HAP-1 (cell line): Measurements from ENCODE around the gene SIGLEC5.

Experiments used
- DNase-seq, 2 experiments: peaks; one replicate each; pipeline ENCODE4 v3.0.0-alpha.2; 2016 to 2020; ENCODE audit warnings: low spot score in 2 of 2
- H3K27me3 ChIP-seq: fragments of 250-450 bp; sonication (Bioruptor Pico); 2 replicates; pipeline ENCODE4 v1.5.1; 2020; ENCODE audit warnings: low read depth, mild to moderate bottlenecking, moderate library complexity
- H3K36me3 ChIP-seq: fragments of 250-450 bp; sonication (Bioruptor Pico); replicated peaks from 2 replicates; pipeline ENCODE4 v1.5.1; 2020; ENCODE audit warnings: mild to moderate bottlenecking
- H3K4me1 ChIP-seq: fragments of 250-450 bp; sonication (Bioruptor Pico); 2 replicates; pipeline ENCODE4 v1.5.1; 2020; ENCODE audit warnings: mild to moderate bottlenecking
- H3K4me3 ChIP-seq: fragments of 250-450 bp; sonication (Bioruptor Pico); 2 replicates; pipeline ENCODE4 v1.5.1; 2020; ENCODE audit warnings: mild to moderate bottlenecking, moderate library complexity
- H3K9me3 ChIP-seq: fragments of 250-450 bp; sonication (Bioruptor Pico); 2 replicates; pipeline ENCODE4 v1.5.1; 2020; ENCODE audit warnings: mild to moderate bottlenecking, moderate library complexity
- in situ Hi-C: fragments of 300-500 bp; cut with MboI; formaldehyde crosslinking; loops from 3 replicates; pipeline ENCODE4 v1.14.3; 2020; ENCODE audit warnings: low sequenced_read_pairs, inconsistent platforms, mixed read lengths

Gene SIGLEC5

GRCh38 chr19:51589511-51589910 is 40.7 kb downstream of the SIGLEC5 start:
- H3K9me3 ChIP-seq = peaks cover 6% of the 10 kb centered on the region
- H3K4me1 ChIP-seq = peaks cover 4% of the 10 kb centered on the region; the same call in 1 of the 2 replicates
- H3K27me3 ChIP-seq = no peaks in the 10 kb centered on the region
- DNase-seq = no peak
- in situ Hi-C loops = no loop called here
- H3K4me3 ChIP-seq = no peak overlapping the region
- H3K36me3 ChIP-seq = peaks cover 22% of the 10 kb centered on the region

- DNase-seq = no peak
- Histone ChIP-seq H3K36me3 (peaks cover 27% of the 10 kb centered on the region), H3K27me3 (no peaks in the 10 kb centered on the region), H3K4me3 (no peak overlapping the region), H3K4me1 (no peaks in the 10 kb centered on the region), H3K9me3 (peaks cover 6% of the 10 kb centered on the region)
- in situ Hi-C loops = no loop called here
These were observed 42.7 kb downstream of the SIGLEC5 start for GRCh38 chr19:51587264-51588191.

GRCh38 chr19:51586799-51587198 is 43.4 kb downstream of the SIGLEC5 start:
- H3K9me3 ChIP-seq = peaks cover 6% of the 10 kb centered on the region
- peaks cover 30% of the 10 kb centered on the region for H3K36me3 ChIP-seq
- no peaks in the 10 kb centered on the region for H3K4me1 ChIP-seq
- no peaks in the 10 kb centered on the region for H3K27me3 ChIP-seq
- in situ Hi-C loops = no loop called here
- no peak for DNase-seq
- H3K4me3 ChIP-seq = no peak overlapping the region

- peaks cover 6% of the 10 kb centered on the region for H3K9me3 ChIP-seq
- no peak for DNase-seq
- H3K36me3 ChIP-seq = peaks cover 31% of the 10 kb centered on the region
These were observed 44.0 kb downstream of the SIGLEC5 start for GRCh38 chr19:51586103-51586728.

DNA sequence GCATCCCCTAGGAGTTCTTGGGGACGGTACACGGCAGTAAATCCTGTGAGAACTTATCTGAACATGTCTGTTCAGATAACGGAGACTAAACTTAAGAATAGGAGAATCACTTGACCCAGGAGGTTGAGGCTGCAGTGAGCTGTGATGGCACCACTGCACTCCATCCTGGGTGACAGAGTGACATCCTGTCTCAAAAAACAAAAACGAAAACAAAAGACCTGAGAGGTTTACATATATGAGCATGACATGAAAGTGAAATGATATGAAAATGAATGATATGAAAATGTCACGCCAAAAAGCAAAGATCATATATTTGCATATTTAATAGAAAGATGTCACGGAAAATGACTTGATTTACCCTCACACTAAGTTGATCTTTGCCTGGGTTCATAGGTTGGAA is 53.4 kb downstream of the SIGLEC5 start:
- peaks cover 9% of the 10 kb centered on the region for H3K36me3 ChIP-seq
- in situ Hi-C loops = no loop called here
- H3K4me3 ChIP-seq = no peak overlapping the region
- H3K9me3 ChIP-seq = no peaks in the 10 kb centered on the region
- no peak for DNase-seq
- peaks cover 5% of the 10 kb centered on the region; the same call in 1 of the 2 replicates for H3K4me1 ChIP-seq
- H3K27me3 ChIP-seq = no peaks in the 10 kb centered on the region

More at GRCh38 chr19:51586103-51586728, 44.0 kb downstream of the SIGLEC5 start:
- in situ Hi-C loops = no loop called here
- Histone ChIP-seq H3K4me3 (no peak overlapping the region), H3K27me3 (no peaks in the 10 kb centered on the region), H3K4me1 (no peaks in the 10 kb centered on the region)

DNA sequence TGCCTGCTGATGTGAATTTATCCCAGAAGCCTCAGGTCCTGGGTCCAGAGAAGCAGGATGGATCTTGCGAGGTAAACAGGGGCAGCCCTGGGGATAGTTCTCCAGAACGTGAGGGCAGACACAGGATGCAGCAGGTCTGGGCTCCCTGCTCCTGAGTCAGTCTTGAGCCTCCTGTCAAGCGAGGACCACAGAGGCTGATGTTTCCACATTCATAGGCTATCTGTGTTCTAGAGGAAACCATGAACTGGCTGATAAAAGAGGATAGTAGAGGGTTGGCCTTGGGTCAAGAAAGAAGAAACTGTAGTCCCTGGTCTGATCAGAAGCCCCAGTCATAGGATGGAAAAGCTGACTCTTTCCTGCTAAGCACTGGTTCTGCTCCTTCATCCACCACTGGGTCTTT is 56.9 kb downstream of the SIGLEC5 start:
- Histone ChIP-seq H3K9me3 (no peaks in the 10 kb centered on the region), H3K27me3 (no peaks in the 10 kb centered on the region; the same call in 1 of the 2 replicates), H3K4me3 (no peak overlapping the region), H3K36me3 (peaks cover 8% of the 10 kb centered on the region), H3K4me1 (peaks cover 9% of the 10 kb centered on the region)
- in situ Hi-C loops = no loop called here
- no peak for DNase-seq

DNA sequence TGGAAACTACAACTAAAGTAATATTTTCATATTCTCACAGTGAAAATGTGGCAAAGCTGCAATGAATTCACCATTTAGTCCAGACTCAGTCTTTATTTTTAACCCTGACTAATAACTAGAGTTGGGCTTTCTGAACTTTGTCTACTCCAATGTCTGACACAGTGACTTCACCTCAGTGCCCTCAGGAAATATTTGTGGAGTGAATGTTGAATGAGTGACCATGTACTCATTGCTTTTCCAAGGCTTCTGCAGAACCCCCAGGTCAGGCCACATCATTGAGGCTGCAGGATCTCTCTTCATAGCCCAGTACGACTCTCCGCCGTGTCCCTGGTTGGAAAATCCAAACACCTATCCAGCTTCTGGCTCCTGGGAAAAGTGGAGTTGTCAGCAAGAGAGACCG is 57.3 kb downstream of the SIGLEC5 start:
- Histone ChIP-seq H3K27me3 (no peaks in the 10 kb centered on the region; the same call in 1 of the 2 replicates), H3K9me3 (no peaks in the 10 kb centered on the region), H3K4me1 (peaks cover 9% of the 10 kb centered on the region), H3K36me3 (peaks cover 8% of the 10 kb centered on the region), H3K4me3 (no peak overlapping the region)
- in situ Hi-C loops = no loop called here
- no peak for DNase-seq

DNA sequence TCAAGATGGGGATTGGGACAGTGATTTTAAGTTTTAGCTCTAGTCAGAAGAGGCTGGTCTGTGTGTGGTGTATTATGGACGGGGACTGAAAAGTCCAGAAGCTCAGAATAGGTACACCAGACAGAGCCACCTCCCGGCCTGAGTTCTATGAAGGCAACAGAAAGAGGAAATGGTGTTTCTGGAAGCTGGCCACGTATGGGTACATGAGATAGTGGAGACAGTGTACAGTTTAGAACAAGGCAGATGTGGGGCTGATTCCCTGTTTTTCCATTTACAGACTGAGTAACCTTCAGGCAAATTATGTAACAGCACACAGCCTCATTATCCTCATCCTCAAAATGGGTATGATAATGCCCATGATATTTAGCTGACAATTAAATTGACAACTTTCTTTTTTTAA is 57.8 kb downstream of the SIGLEC5 start:
- H3K27me3 ChIP-seq = peaks cover 3% of the 10 kb centered on the region; the same call in 1 of the 2 replicates
- H3K4me3 ChIP-seq = peak overlapping the region; percentile 59
- in situ Hi-C loops = no loop called here
- peaks cover 8% of the 10 kb centered on the region for H3K36me3 ChIP-seq
- no peaks in the 10 kb centered on the region for H3K9me3 ChIP-seq
- peaks cover 9% of the 10 kb centered on the region for H3K4me1 ChIP-seq
- DNase-seq = no peak

DNA sequence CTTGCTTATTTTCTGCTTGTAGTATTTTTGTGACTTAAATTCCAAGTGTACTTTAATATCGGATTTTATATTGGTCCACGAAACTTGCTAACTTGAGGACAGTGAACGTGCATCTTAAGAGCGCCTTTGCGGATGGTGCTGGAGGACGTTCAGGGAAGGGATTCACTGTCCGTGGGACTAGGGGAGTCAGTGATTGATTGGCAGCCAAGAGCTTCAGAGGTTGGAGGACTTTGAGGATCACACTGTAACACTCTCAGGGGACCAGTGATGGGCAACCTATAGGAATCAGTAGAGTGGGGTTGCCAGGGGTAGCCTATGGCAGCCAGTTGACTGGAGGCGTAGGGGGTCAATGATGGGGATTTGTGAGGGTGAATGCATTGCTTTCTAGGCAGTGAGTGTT is 58.6 kb downstream of the SIGLEC5 start:
- Histone ChIP-seq H3K27me3 (peaks cover 4% of the 10 kb centered on the region; the same call in 1 of the 2 replicates), H3K4me1 (peaks cover 9% of the 10 kb centered on the region), H3K9me3 (no peaks in the 10 kb centered on the region), H3K4me3 (peak overlapping the region; percentile 59), H3K36me3 (peaks cover 8% of the 10 kb centered on the region)
- DNase-seq = no peak
- in situ Hi-C loops = no loop called here

DNA sequence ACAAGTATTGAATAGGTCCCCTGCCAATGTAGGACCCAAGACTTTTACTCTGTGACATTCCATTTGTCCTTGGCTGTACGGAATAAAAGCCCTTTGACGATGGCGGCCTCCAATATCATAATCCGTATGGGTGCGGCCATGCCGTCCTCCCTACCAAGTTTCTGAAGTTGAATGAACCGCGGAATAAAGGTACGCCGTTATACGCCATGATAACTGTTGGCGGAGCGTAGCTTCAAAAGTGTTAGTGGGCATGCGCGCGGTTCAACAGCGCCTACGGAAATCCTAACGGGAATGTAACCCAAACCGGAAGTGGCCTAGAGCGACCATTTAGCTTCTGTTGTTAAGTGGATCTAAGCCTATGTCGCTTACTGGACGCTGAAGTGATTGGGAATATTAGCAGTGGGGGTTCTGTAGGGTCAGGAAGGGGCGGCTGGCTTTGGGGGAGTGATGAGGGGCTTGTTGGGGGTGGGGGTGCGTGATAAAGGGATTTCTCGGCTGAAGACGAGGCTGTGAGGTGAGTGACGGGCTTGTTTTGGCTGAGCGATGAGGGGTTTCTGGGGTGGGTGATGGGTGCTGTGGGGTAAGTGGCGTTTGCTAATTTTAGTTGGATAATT is 59.1 kb downstream of the SIGLEC5 start, which contains the start of gene ZNF175:
Gene ZNF175, plus strand, starts transcription at position 322 of the 614 bp plus-strand sequence. CDS start 2,047 bp downstream, outside the sequence.
- peaks cover 4% of the 10 kb centered on the region; the same call in 1 of the 2 replicates for H3K27me3 ChIP-seq
- DNase-seq = peak; percentile 94
- in situ Hi-C loops = no loop called here
- H3K4me3 ChIP-seq = peak within 1 kb of the TSS; percentile 59
- H3K4me1 ChIP-seq = peaks cover 9% of the 10 kb centered on the region
- no peaks in the 10 kb centered on the region for H3K9me3 ChIP-seq
- H3K36me3 ChIP-seq = peaks cover 8% of the 10 kb centered on the region

DNA sequence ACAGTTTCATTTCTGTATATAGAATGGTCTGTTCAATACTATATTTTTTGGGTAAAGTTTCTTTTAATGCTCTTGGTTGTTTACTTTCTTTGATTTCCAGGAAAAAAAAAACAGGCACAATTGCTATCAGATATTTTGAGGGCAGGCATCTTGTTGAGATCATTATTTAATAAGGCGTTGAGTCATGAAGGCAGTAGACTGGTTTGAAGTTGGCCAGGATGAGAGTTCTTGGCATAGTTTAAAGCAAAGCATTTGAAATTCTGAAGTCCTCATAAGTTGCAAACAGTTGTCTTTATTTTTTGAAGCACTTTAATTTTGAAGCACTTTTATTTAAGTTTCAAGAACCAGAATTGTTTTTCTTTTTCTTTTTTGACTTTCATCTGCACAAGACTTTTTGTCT is 61.7 kb downstream of the SIGLEC5 start:
- no peak for DNase-seq
- peaks cover 4% of the 10 kb centered on the region; the same call in 1 of the 2 replicates for H3K27me3 ChIP-seq
- no peaks in the 10 kb centered on the region for H3K9me3 ChIP-seq
- peaks cover 9% of the 10 kb centered on the region for H3K4me1 ChIP-seq
- in situ Hi-C loops = no loop called here
- no peak overlapping the region for H3K4me3 ChIP-seq
- no peaks in the 10 kb centered on the region for H3K36me3 ChIP-seq

DNA sequence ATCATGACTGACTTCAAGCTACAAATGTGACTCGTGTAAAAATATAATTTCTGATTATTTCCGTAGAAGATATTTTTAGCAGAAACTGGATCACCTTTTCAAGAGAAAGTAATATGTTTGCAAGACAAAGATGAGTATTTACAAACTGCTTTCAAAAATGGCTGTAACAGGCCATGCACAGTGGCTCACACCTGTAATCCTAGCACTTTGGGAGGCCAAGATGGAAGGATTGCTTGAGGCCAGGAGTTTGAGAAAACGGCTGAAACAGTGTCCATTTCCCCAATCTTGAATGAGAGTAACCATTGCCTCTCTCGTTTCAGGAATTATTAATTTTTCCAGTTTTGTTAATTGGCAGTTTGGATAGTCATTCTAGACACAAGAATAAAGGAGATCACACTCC is 62.6 kb downstream of the SIGLEC5 start:
- Histone ChIP-seq H3K36me3 (no peaks in the 10 kb centered on the region), H3K9me3 (no peaks in the 10 kb centered on the region), H3K4me1 (peaks cover 9% of the 10 kb centered on the region), H3K4me3 (no peak overlapping the region), H3K27me3 (peaks cover 4% of the 10 kb centered on the region; the same call in 1 of the 2 replicates)
- no peak for DNase-seq
- in situ Hi-C loops = no loop called here

DNA sequence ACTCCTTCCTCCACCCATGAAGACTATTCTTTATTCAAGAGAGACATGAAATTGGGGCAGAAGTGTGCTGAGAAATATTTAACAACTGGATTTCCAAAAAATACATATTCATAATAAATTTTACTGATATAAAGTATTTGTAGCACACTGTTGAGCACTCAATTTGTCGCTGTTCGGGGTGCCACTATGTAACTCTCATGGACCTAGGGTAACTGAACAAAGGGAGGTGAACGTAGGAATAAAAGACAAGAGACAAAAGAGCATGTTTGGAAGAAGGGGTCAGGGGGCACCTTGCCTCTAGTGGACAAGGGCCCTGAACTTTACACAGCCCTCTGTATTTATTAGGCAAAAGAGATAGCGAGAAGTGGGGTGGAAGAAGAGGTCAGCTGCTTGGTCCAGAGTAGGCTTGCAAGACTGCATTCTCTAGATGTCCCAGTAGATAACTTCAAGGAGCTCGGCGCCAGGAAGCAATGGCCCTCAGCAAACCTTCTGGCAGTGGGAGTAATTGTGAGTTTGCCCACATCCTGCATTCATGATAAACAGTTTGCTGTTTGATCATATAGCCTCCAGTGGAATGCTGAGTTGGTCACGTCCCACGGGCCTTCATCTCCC is 63.6 kb downstream of the SIGLEC5 start:
- in situ Hi-C loops = no loop called here
- peaks cover 2% of the 10 kb centered on the region; the same call in 1 of the 2 replicates for H3K4me1 ChIP-seq

More for the DNA sequence above, 63.6 kb downstream of the SIGLEC5 start:
- Histone ChIP-seq H3K36me3 (no peaks in the 10 kb centered on the region), H3K9me3 (no peaks in the 10 kb centered on the region), H3K27me3 (peaks cover 4% of the 10 kb centered on the region; the same call in 1 of the 2 replicates), H3K4me3 (no peak overlapping the region)
- no peak for DNase-seq
